Uterus (tissue), 2 donors: ENCODE measurements around the gene FAM237A.

ENCODE experiments used
- POLR2A ChIP-seq, 2 donors: fragments of 450-650 bp; IDR thresholded peaks; one replicate each; pipeline ENCODE4 v1.6.1; 2016; ENCODE audit warnings: antibody characterized with exemption in 2 of 2, mild to moderate bottlenecking in 1 of 2, moderate library complexity in 1 of 2
- TF ChIP-seq, protein P1 (sequence below), 4 experiments: fragments of 200-600 bp in 2 of 4; fragments of 450-650 bp in 2 of 4; sonication (generic) in 2 of 4; IDR thresholded peaks; one replicate each; pipeline ENCODE4 v1.5.1; 2016 to 2019; ENCODE audit warnings: antibody characterized with exemption in 4 of 4, mild to moderate bottlenecking in 2 of 4, moderate library complexity in 1 of 4

- TF ChIP-seq POLR2A (IDR thresholded peaks at IDR 0.05) = no peak
- TF ChIP-seq, protein P1, sequence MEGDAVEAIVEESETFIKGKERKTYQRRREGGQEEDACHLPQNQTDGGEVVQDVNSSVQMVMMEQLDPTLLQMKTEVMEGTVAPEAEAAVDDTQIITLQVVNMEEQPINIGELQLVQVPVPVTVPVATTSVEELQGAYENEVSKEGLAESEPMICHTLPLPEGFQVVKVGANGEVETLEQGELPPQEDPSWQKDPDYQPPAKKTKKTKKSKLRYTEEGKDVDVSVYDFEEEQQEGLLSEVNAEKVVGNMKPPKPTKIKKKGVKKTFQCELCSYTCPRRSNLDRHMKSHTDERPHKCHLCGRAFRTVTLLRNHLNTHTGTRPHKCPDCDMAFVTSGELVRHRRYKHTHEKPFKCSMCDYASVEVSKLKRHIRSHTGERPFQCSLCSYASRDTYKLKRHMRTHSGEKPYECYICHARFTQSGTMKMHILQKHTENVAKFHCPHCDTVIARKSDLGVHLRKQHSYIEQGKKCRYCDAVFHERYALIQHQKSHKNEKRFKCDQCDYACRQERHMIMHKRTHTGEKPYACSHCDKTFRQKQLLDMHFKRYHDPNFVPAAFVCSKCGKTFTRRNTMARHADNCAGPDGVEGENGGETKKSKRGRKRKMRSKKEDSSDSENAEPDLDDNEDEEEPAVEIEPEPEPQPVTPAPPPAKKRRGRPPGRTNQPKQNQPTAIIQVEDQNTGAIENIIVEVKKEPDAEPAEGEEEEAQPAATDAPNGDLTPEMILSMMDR (IDR thresholded peaks at IDR 0.05) = no peak
These were observed 16.2 kb upstream of the FAM237A start for GRCh38 chr2:206626108-206626507.
